Dendritic cell treated with granulocyte-macrophage colony-stimulating factor and Interleukin-4, amounts not matched to agents 40 ng/mL and 50 ng/mL, for 4 days (primary cell): Measurements from ENCODE around the gene SEMA6A.

ENCODE experiments used
- H3K27ac Mint-ChIP-seq: one replicate; pipeline ENCODE4 v1.8.0; 2022; ENCODE audit warnings: mild to moderate bottlenecking, mixed read lengths
- H3K27me3 Mint-ChIP-seq: one replicate; pipeline ENCODE4 v1.8.0; 2022; ENCODE audit warnings: mild to moderate bottlenecking, mixed read lengths
- H3K36me3 Mint-ChIP-seq: one replicate; pipeline ENCODE4 v1.8.0; 2022; ENCODE audit warnings: low read depth, mixed read lengths
- H3K4me1 Mint-ChIP-seq: one replicate; pipeline ENCODE4 v1.8.0; 2022; ENCODE audit warnings: low read depth, mixed read lengths
- H3K4me3 Mint-ChIP-seq: one replicate; pipeline ENCODE4 v1.8.0; 2022; ENCODE audit warnings: mild to moderate bottlenecking, moderate library complexity, mixed read lengths
- H3K9me3 Mint-ChIP-seq: one replicate; pipeline ENCODE4 v1.8.0; 2022; ENCODE audit warnings: mixed read lengths
- intact Hi-C: fragments of 100-400 bp; cut with micrococcal nuclease; formaldehyde crosslinking; loops from one replicate; pipeline ENCODE4 v1.15.0; 2022

SEMA6A gene

GRCh38 chr5:116574367-116575325 lies at the start of gene SEMA6A:
Gene SEMA6A, minus strand, starts transcription at chr5:116574823. Its CDS starts 69,879 bp downstream, at chr5:116504944.
- H3K36me3 Mint-ChIP-seq = no peaks in the 10 kb centered on the region
- H3K27ac Mint-ChIP-seq = no peak within 1 kb of the TSS
- intact Hi-C loops = loop anchor here (10.0 kb wide), 1 partner anchor 440 kb away; no protein-coding TSS in a partner anchor
- H3K4me3 Mint-ChIP-seq = peak within 1 kb of the TSS; percentile 84
- no peaks in the 10 kb centered on the region for H3K9me3 Mint-ChIP-seq
- peaks cover 37% of the 10 kb centered on the region for H3K4me1 Mint-ChIP-seq
- H3K27me3 Mint-ChIP-seq = peaks cover 90% of the 10 kb centered on the region

- Mint-ChIP-seq H3K9me3 (no peaks in the 10 kb centered on the region), H3K4me3 (no peak overlapping the region), H3K36me3 (no peaks in the 10 kb centered on the region), H3K27ac (no peak overlapping the region), H3K4me1 (peaks cover 8% of the 10 kb centered on the region), H3K27me3 (no peaks in the 10 kb centered on the region)
- intact Hi-C loops = no loop called here
These were observed 47.9 kb upstream of the SEMA6A start for GRCh38 chr5:116622375-116623050.

- H3K27ac Mint-ChIP-seq = no peak overlapping the region
- H3K4me1 Mint-ChIP-seq = peaks cover 6% of the 10 kb centered on the region
- no peak overlapping the region for H3K4me3 Mint-ChIP-seq
- intact Hi-C loops = no loop called here
- H3K36me3 Mint-ChIP-seq = no peaks in the 10 kb centered on the region
- H3K9me3 Mint-ChIP-seq = no peaks in the 10 kb centered on the region
- H3K27me3 Mint-ChIP-seq = no peaks in the 10 kb centered on the region
These were observed 47.0 kb upstream of the SEMA6A start for GRCh38 chr5:116621599-116621998.

- Mint-ChIP-seq H3K4me1 (no peaks in the 10 kb centered on the region), H3K27me3 (no peaks in the 10 kb centered on the region), H3K27ac (no peak overlapping the region), H3K36me3 (no peaks in the 10 kb centered on the region), H3K4me3 (no peak overlapping the region), H3K9me3 (no peaks in the 10 kb centered on the region)
- intact Hi-C loops = no loop called here
These were observed 42.3 kb upstream of the SEMA6A start for GRCh38 chr5:116616876-116617275.

- H3K27ac Mint-ChIP-seq = no peak overlapping the region
- intact Hi-C loops = no loop called here
- no peaks in the 10 kb centered on the region for H3K36me3 Mint-ChIP-seq
- H3K27me3 Mint-ChIP-seq = no peaks in the 10 kb centered on the region
- H3K9me3 Mint-ChIP-seq = no peaks in the 10 kb centered on the region
- H3K4me1 Mint-ChIP-seq = no peaks in the 10 kb centered on the region
- no peak overlapping the region for H3K4me3 Mint-ChIP-seq
These were observed 39.9 kb upstream of the SEMA6A start for GRCh38 chr5:116614603-116614920.

- intact Hi-C loops = no loop called here
- no peaks in the 10 kb centered on the region for H3K9me3 Mint-ChIP-seq
- no peaks in the 10 kb centered on the region for H3K36me3 Mint-ChIP-seq
These were observed 38.8 kb upstream of the SEMA6A start for GRCh38 chr5:116613445-116613844.

GRCh38 chr5:116612431-116612830 lies 37.8 kb upstream of the SEMA6A start:
- Mint-ChIP-seq H3K4me3 (no peak overlapping the region), H3K36me3 (no peaks in the 10 kb centered on the region), H3K4me1 (no peaks in the 10 kb centered on the region), H3K27ac (no peak overlapping the region), H3K27me3 (no peaks in the 10 kb centered on the region), H3K9me3 (no peaks in the 10 kb centered on the region)
- intact Hi-C loops = no loop called here

More at GRCh38 chr5:116613445-116613844, 38.8 kb upstream of the SEMA6A start:
- no peaks in the 10 kb centered on the region for H3K4me1 Mint-ChIP-seq
- no peak overlapping the region for H3K4me3 Mint-ChIP-seq
- H3K27ac Mint-ChIP-seq = no peak overlapping the region
- H3K27me3 Mint-ChIP-seq = no peaks in the 10 kb centered on the region

- Mint-ChIP-seq H3K36me3 (no peaks in the 10 kb centered on the region), H3K4me1 (no peaks in the 10 kb centered on the region), H3K4me3 (no peak overlapping the region), H3K9me3 (no peaks in the 10 kb centered on the region), H3K27ac (no peak overlapping the region), H3K27me3 (no peaks in the 10 kb centered on the region)
- intact Hi-C loops = no loop called here
These were observed 30.9 kb upstream of the SEMA6A start for GRCh38 chr5:116605310-116606070.

GRCh38 chr5:116604805-116605204 lies 30.2 kb upstream of the SEMA6A start:
- no peaks in the 10 kb centered on the region for H3K36me3 Mint-ChIP-seq
- H3K4me3 Mint-ChIP-seq = no peak overlapping the region
- no peaks in the 10 kb centered on the region for H3K9me3 Mint-ChIP-seq
- H3K4me1 Mint-ChIP-seq = no peaks in the 10 kb centered on the region
- H3K27me3 Mint-ChIP-seq = no peaks in the 10 kb centered on the region
- intact Hi-C loops = no loop called here
- H3K27ac Mint-ChIP-seq = no peak overlapping the region

- Mint-ChIP-seq H3K36me3 (no peaks in the 10 kb centered on the region), H3K27me3 (no peaks in the 10 kb centered on the region), H3K9me3 (no peaks in the 10 kb centered on the region), H3K4me1 (no peaks in the 10 kb centered on the region), H3K4me3 (no peak overlapping the region), H3K27ac (no peak overlapping the region)
- intact Hi-C loops = no loop called here
These were observed 26.3 kb upstream of the SEMA6A start for GRCh38 chr5:116600876-116601275.

GRCh38 chr5:116598911-116599310 lies 24.3 kb upstream of the SEMA6A start:
- Mint-ChIP-seq H3K9me3 (no peaks in the 10 kb centered on the region), H3K4me3 (no peak overlapping the region), H3K27ac (no peak overlapping the region), H3K4me1 (no peaks in the 10 kb centered on the region), H3K36me3 (no peaks in the 10 kb centered on the region), H3K27me3 (no peaks in the 10 kb centered on the region)
- intact Hi-C loops = no loop called here

- Mint-ChIP-seq H3K27ac (no peak overlapping the region), H3K4me3 (no peak overlapping the region), H3K36me3 (no peaks in the 10 kb centered on the region), H3K27me3 (no peaks in the 10 kb centered on the region), H3K4me1 (no peaks in the 10 kb centered on the region), H3K9me3 (no peaks in the 10 kb centered on the region)
- intact Hi-C loops = no loop called here
These were observed 20.9 kb upstream of the SEMA6A start for GRCh38 chr5:116595498-116595897.

GRCh38 chr5:116593340-116593739 lies 18.7 kb upstream of the SEMA6A start:
- Mint-ChIP-seq H3K36me3 (no peaks in the 10 kb centered on the region), H3K4me3 (no peak overlapping the region), H3K27ac (no peak overlapping the region), H3K27me3 (no peaks in the 10 kb centered on the region), H3K9me3 (no peaks in the 10 kb centered on the region), H3K4me1 (no peaks in the 10 kb centered on the region)
- intact Hi-C loops = no loop called here

GRCh38 chr5:116585227-116585626 lies 10.6 kb upstream of the SEMA6A start:
- H3K4me1 Mint-ChIP-seq = no peaks in the 10 kb centered on the region
- peaks cover 17% of the 10 kb centered on the region for H3K27me3 Mint-ChIP-seq
- H3K36me3 Mint-ChIP-seq = no peaks in the 10 kb centered on the region
- intact Hi-C loops = no loop called here
- no peak overlapping the region for H3K4me3 Mint-ChIP-seq
- H3K27ac Mint-ChIP-seq = no peak overlapping the region
- H3K9me3 Mint-ChIP-seq = no peaks in the 10 kb centered on the region
